Measurements from ENCODE around the gene XPO4.

DNA sequence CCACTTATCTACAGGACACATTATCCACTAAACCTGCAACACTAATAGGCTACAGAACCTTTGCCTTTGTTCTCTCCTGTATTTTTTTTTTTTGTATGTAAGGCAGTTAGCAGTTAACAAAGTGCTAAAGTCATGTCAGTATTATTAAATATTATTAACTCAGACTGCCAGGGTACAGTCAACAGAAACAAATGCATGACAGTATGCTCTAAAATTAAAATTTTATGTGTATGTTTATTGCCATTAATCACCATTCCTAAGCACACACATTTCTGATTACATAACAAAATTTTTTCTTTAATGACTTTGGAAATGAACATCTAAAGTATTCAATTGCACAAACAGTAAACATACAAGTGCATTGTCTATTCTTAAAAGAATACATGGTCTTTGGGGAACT lies 41.7 kb downstream of the XPO4 start:
- TF ChIP-seq, protein P1, sequence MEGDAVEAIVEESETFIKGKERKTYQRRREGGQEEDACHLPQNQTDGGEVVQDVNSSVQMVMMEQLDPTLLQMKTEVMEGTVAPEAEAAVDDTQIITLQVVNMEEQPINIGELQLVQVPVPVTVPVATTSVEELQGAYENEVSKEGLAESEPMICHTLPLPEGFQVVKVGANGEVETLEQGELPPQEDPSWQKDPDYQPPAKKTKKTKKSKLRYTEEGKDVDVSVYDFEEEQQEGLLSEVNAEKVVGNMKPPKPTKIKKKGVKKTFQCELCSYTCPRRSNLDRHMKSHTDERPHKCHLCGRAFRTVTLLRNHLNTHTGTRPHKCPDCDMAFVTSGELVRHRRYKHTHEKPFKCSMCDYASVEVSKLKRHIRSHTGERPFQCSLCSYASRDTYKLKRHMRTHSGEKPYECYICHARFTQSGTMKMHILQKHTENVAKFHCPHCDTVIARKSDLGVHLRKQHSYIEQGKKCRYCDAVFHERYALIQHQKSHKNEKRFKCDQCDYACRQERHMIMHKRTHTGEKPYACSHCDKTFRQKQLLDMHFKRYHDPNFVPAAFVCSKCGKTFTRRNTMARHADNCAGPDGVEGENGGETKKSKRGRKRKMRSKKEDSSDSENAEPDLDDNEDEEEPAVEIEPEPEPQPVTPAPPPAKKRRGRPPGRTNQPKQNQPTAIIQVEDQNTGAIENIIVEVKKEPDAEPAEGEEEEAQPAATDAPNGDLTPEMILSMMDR (IDR thresholded peaks at IDR 0.05 in 2 of 3, conservative IDR thresholded peaks at IDR 0.05 in 1 of 3; ENCODE audit: control insufficient read depth in 2 of 3, extremely low read depth in 1 of 3, insufficient read depth in 1 of 3, low read depth in 3 of 3, low read length in 3 of 3) = no peak
- TF ChIP-seq PML (IDR thresholded peaks at IDR 0.05; ENCODE audit: low read length) (no peak), NFXL1 (IDR thresholded peaks at IDR 0.05; ENCODE audit: borderline replicate concordance) (no peak), RAD21 (IDR thresholded peaks at IDR 0.05; ENCODE audit: insufficient read depth, low read depth, low read length) (no peak), ETV6 (conservative IDR thresholded peaks at IDR 0.05 in 1 of 2, IDR thresholded peaks at IDR 0.05 in 1 of 2; ENCODE audit: borderline replicate concordance in 1 of 2, low read depth in 1 of 2) (no peak), CHD2 (IDR thresholded peaks at IDR 0.05; ENCODE audit: borderline replicate concordance, low read depth, low read length) (no peak), POLR2A (IDR thresholded peaks at IDR 0.05; ENCODE audit: low read depth, low read length) (no peak), NFYB (IDR thresholded peaks at IDR 0.05; ENCODE audit: insufficient read depth, low read depth, low read length) (no peak), TAF1 (IDR thresholded peaks at IDR 0.05; ENCODE audit: borderline replicate concordance, low read depth, low read length) (no peak), CREB1 (IDR thresholded peaks at IDR 0.05; ENCODE audit: low read depth) (no peak), HDGF (IDR thresholded peaks at IDR 0.05) (no peak), JUND (IDR thresholded peaks at IDR 0.05; ENCODE audit: low read depth, low read length) (no peak)
- TF ChIP-seq, protein P2, sequence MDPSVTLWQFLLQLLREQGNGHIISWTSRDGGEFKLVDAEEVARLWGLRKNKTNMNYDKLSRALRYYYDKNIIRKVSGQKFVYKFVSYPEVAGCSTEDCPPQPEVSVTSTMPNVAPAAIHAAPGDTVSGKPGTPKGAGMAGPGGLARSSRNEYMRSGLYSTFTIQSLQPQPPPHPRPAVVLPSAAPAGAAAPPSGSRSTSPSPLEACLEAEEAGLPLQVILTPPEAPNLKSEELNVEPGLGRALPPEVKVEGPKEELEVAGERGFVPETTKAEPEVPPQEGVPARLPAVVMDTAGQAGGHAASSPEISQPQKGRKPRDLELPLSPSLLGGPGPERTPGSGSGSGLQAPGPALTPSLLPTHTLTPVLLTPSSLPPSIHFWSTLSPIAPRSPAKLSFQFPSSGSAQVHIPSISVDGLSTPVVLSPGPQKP (IDR thresholded peaks at IDR 0.05; ENCODE audit: low read depth, low read length) = no peak

All from GM12878 (cell line).